GM23338 (cell line): Measurements from ENCODE around the gene TMEM236. TPM values are rescaled to one million over a fixed set of nuclear protein-coding genes. Genes with fewer than 3 reads are reported as not detected.

Experiments used
- ATAC-seq: fragments of 200-7000 bp; cut with Tn5 transposase; 3 replicates; pipeline ENCODE4 v1.9.1; 2020
- DNase-seq: peaks from one replicate; pipeline ENCODE4 v3.0.0-alpha.2; 2015; ENCODE audit warnings: low spot score
- H2AFZ ChIP-seq: fragments of 200-600 bp; sonication (generic); 2 replicates; pipeline ENCODE4 v1.8.0; 2016; ENCODE audit warnings: antibody characterized with exemption, mild to moderate bottlenecking, moderate library complexity
- H3F3A ChIP-seq: fragments of 200-600 bp; sonication (generic); replicated peaks from 2 replicates; pipeline ENCODE4 v1.8.0; 2017; ENCODE audit warnings: antibody characterized with exemption, mixed run types, low read depth
- H3K27ac ChIP-seq: fragments of 200-600 bp; sonication (generic); 2 replicates; pipeline ENCODE4 v1.6.1; 2016; ENCODE audit warnings: low read depth
- H3K27me3 ChIP-seq: fragments of 200-600 bp; sonication (generic); 2 replicates; pipeline ENCODE4 v1.8.0; 2016; ENCODE audit warnings: mild to moderate bottlenecking, mixed run types, moderate library complexity; ENCODE audit not compliant: insufficient read depth
- H3K36me3 ChIP-seq: fragments of 200-600 bp; sonication (generic); 2 replicates; pipeline ENCODE4 v1.8.0; 2016; ENCODE audit warnings: mild to moderate bottlenecking; ENCODE audit not compliant: insufficient read depth
- H3K4me1 ChIP-seq: fragments of 200-600 bp; sonication (generic); 2 replicates; pipeline ENCODE4 v1.8.0; 2016; ENCODE audit warnings: mild to moderate bottlenecking, moderate library complexity; ENCODE audit not compliant: insufficient read depth
- H3K4me2 ChIP-seq: fragments of 200-600 bp; sonication (generic); 2 replicates; pipeline ENCODE4 v1.7.1; 2017; ENCODE audit warnings: mixed run types
- H3K4me3 ChIP-seq: fragments of 200-600 bp; sonication (generic); 2 replicates; pipeline ENCODE4 v1.6.1; 2016; ENCODE audit warnings: mixed run types
- H3K79me2 ChIP-seq: fragments of 200-600 bp; sonication (generic); replicated peaks from 2 replicates; pipeline ENCODE4 v1.8.0; 2017; ENCODE audit warnings: mild to moderate bottlenecking; ENCODE audit not compliant: insufficient read depth
- H3K9me2 ChIP-seq: fragments of 200-600 bp; sonication (generic); 2 replicates; pipeline ENCODE4 v1.8.0; 2017; ENCODE audit not compliant: insufficient read depth
- H4K20me1 ChIP-seq: fragments of 200-600 bp; sonication (generic); replicated peaks from 2 replicates; pipeline ENCODE4 v1.8.0; 2017; ENCODE audit warnings: mild to moderate bottlenecking; ENCODE audit not compliant: insufficient read depth
- H3K27ac Mint-ChIP-seq: 2 replicates; pipeline ENCODE4 v1.8.0; 2020; ENCODE audit warnings: inconsistent platforms, mild to moderate bottlenecking, moderate library complexity, mixed read lengths
- H3K27me3 Mint-ChIP-seq: 3 replicates; pipeline ENCODE4 v1.8.0; 2022; ENCODE audit warnings: low read depth, mild to moderate bottlenecking, moderate library complexity, mixed read lengths, inconsistent platforms; ENCODE audit not compliant: insufficient read depth, poor library complexity
- H3K36me3 Mint-ChIP-seq: 3 replicates; pipeline ENCODE4 v1.8.0; 2021; ENCODE audit warnings: low read depth, mild to moderate bottlenecking, inconsistent platforms, moderate library complexity, mixed read lengths
- H3K4me1 Mint-ChIP-seq: 3 replicates; pipeline ENCODE4 v1.8.0; 2020; ENCODE audit warnings: mild to moderate bottlenecking, inconsistent platforms, mixed read lengths
- H3K4me3 Mint-ChIP-seq: 3 replicates; pipeline ENCODE4 v1.8.0; 2021; ENCODE audit warnings: moderate library complexity, mild to moderate bottlenecking, inconsistent platforms, mixed read lengths
- H3K9me3 Mint-ChIP-seq: 3 replicates; pipeline ENCODE4 v1.8.0; 2020; ENCODE audit warnings: moderate library complexity, mild to moderate bottlenecking, inconsistent platforms, mixed read lengths
- CREB1 ChIP-seq: fragments of 250-450 bp; sonication (Bioruptor Pico); IDR thresholded peaks from 2 replicates; pipeline ENCODE4 v1.5.0; 2020; ENCODE audit warnings: low read depth, mild to moderate bottlenecking, moderate library complexity
- EZH2phosphoT487 ChIP-seq: fragments of 200-600 bp; sonication (generic); IDR thresholded peaks from one replicate; pipeline ENCODE4 v1.8.1; 2018; ENCODE audit warnings: antibody characterized with exemption; ENCODE audit not compliant: unreplicated experiment
- NANOG ChIP-seq: IDR thresholded peaks from 2 replicates; pipeline ENCODE4 v1.6.1; 2016; ENCODE audit warnings: antibody characterized with exemption, borderline replicate concordance
- POLR2AphosphoS5 ChIP-seq: IDR thresholded peaks from 2 replicates; pipeline ENCODE4 v1.6.1; 2016; ENCODE audit warnings: antibody characterized with exemption, low read depth
- STAT1 ChIP-seq: IDR thresholded peaks from one replicate; pipeline ENCODE4 v1.6.1; 2016; ENCODE audit warnings: antibody characterized with exemption; ENCODE audit not compliant: unreplicated experiment
- ZNF331 ChIP-seq: fragments of 250-450 bp; sonication (Bioruptor Pico); IDR thresholded peaks from 2 replicates; pipeline ENCODE4 v1.5.0; 2020; ENCODE audit warnings: low read depth, mild to moderate bottlenecking, moderate library complexity
- polyA plus RNA-seq: library from polyadenylated mRNA; unstranded; fragments of >200 nt; fragmentation: Nextera tagmentation; extraction: Ambion mirVana; gene quantifications from 2 replicates; pipeline ENCODE4 v1.2.1, GENCODE V29; 2016
- total RNA-seq: library from RNA; depleted of rRNA; stranded (reverse); fragments of >200 nt; shearing (Covaris generic); gene quantifications from 2 replicates; pipeline ENCODE4 v1.2.3, GENCODE V29; 2014
- TF ChIP-seq, protein P1 (sequence below): IDR thresholded peaks from 2 replicates; pipeline ENCODE4 v1.6.1; 2016; ENCODE audit warnings: antibody characterized with exemption
- TF ChIP-seq, protein P2 (sequence below), 2 experiments: fragments of 200-600 bp in 1 of 2; sonication (generic) in 1 of 2; conservative IDR thresholded peaks; 2 replicates each; pipeline versions ENCODE4 v1.5.1 to v1.6.1; 2016 to 2017; ENCODE audit warnings: antibody characterized with exemption in 2 of 2, low read depth in 2 of 2, mild to moderate bottlenecking in 2 of 2, moderate library complexity in 1 of 2
- TF ChIP-seq, protein P3 (sequence below): IDR thresholded peaks from one replicate; pipeline ENCODE4 v1.6.1; 2018; ENCODE audit warnings: antibody characterized with exemption; ENCODE audit not compliant: unreplicated experiment

Gene TMEM236
- total and polyA plus RNA-seq, 2 experiments from 2014 or later, result 0.03 TPM

DNA sequence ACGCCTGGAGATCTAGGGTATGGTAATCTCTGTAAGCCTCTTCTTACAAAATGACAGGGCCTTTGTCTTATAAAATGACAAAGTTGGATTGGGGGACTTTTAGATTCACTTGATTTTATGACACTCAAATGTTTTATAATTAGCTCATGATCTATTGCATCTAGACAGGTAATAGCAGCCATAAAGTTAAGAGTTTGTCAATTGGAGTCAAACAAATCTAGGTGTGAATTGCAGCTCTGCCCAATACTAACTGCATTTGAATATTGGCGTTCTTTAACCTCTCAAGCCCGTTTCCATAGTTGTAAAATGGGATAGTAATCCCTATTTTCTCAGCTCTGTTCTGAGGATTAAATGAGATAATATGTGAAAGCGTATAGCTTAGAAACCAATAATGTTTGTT, 43.1 kb downstream of the TMEM236 start:
- H3K27ac ChIP-seq, result no peak overlapping the region
- Mint-ChIP-seq H3K9me3 (peaks cover 13% of the 10 kb centered on the region), H3K27ac (no peak overlapping the region), H3K4me3 (no peak overlapping the region), H3K27me3 (no peaks in the 10 kb centered on the region), H3K4me1 (no peaks in the 10 kb centered on the region), H3K36me3 (peaks cover 10% of the 10 kb centered on the region; the same call in 2 of the 3 replicates)
- H3K9me2 ChIP-seq, result no peaks in the 10 kb centered on the region
- no peaks in the 10 kb centered on the region for H3K79me2 ChIP-seq
- no peak overlapping the region for H3K4me3 ChIP-seq
- no peak overlapping the region for H2AFZ ChIP-seq
- no peak for DNase-seq
- H3K36me3 ChIP-seq, result no peaks in the 10 kb centered on the region
- no peaks in the 10 kb centered on the region for H3F3A ChIP-seq
- H4K20me1 ChIP-seq, result no peaks in the 10 kb centered on the region
- H3K27me3 ChIP-seq, result no peaks in the 10 kb centered on the region
- no peak for TF ChIP-seq CREB1 (CRISPR knock-in tag)
- TF ChIP-seq STAT1, result no peak
- no peak for ATAC-seq
- no peak overlapping the region for H3K4me2 ChIP-seq
- H3K4me1 ChIP-seq, result no peaks in the 10 kb centered on the region

DNA sequence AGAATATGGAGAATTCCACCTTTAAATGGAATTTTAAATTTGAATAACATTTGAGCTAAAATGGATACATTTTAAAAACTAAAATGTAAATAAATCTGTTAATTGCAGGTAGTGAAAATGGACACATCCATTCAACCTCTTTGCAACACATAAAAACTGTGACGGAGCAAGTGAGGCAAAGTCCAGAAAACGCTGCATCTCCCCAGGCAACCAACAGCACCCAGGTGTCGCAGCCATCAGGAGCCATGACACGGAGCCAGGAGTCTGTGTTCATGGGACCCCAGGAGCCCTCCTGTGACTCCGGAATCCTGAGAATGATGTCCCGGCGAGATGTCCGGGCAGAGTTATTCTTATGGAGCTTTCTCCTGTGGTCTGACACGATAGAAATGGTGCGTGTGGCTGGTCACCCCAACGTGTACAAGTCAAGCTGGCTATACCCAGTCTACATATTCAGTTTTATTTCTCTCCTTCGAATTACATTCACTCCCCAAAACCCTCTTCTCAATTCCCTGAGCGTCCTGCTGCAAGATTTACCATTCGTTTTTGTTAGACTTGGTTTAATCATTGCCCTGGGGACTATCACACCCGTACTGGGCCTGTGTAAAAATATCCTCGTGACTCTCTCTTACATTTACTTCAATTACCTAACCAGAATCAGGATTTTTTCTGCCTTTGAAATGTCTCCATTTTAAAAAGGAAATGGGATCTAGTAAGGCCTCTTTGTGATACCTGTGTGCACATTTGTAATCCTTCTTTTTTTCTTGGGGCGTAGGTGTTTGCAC, 44.0 kb downstream of the TMEM236 start:
- H4K20me1 ChIP-seq, result no peaks in the 10 kb centered on the region
- no peak overlapping the region for H2AFZ ChIP-seq
- Mint-ChIP-seq H3K9me3 (peaks cover 13% of the 10 kb centered on the region), H3K27ac (no peak overlapping the region), H3K27me3 (no peaks in the 10 kb centered on the region), H3K36me3 (peaks cover 10% of the 10 kb centered on the region; the same call in 2 of the 3 replicates), H3K4me3 (no peak overlapping the region), H3K4me1 (no peaks in the 10 kb centered on the region)
- ATAC-seq (no peak), DNase-seq (no peak)
- no peak overlapping the region for H3K4me3 ChIP-seq
- H3K27me3 ChIP-seq, result no peaks in the 10 kb centered on the region
- TF ChIP-seq CREB1 (CRISPR knock-in tag) (no peak), EZH2phosphoT487 (no peak), ZNF331 (CRISPR knock-in tag) (no peak), POLR2AphosphoS5 (no peak), NANOG (no peak)
- TF ChIP-seq, protein P1, sequence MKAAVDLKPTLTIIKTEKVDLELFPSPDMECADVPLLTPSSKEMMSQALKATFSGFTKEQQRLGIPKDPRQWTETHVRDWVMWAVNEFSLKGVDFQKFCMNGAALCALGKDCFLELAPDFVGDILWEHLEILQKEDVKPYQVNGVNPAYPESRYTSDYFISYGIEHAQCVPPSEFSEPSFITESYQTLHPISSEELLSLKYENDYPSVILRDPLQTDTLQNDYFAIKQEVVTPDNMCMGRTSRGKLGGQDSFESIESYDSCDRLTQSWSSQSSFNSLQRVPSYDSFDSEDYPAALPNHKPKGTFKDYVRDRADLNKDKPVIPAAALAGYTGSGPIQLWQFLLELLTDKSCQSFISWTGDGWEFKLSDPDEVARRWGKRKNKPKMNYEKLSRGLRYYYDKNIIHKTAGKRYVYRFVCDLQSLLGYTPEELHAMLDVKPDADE, result no peak
- TF ChIP-seq, protein P2, sequence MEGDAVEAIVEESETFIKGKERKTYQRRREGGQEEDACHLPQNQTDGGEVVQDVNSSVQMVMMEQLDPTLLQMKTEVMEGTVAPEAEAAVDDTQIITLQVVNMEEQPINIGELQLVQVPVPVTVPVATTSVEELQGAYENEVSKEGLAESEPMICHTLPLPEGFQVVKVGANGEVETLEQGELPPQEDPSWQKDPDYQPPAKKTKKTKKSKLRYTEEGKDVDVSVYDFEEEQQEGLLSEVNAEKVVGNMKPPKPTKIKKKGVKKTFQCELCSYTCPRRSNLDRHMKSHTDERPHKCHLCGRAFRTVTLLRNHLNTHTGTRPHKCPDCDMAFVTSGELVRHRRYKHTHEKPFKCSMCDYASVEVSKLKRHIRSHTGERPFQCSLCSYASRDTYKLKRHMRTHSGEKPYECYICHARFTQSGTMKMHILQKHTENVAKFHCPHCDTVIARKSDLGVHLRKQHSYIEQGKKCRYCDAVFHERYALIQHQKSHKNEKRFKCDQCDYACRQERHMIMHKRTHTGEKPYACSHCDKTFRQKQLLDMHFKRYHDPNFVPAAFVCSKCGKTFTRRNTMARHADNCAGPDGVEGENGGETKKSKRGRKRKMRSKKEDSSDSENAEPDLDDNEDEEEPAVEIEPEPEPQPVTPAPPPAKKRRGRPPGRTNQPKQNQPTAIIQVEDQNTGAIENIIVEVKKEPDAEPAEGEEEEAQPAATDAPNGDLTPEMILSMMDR (conservative IDR thresholded peaks at IDR 0.05; ENCODE audit: low read depth in 2 of 2), result no peak
- TF ChIP-seq, protein P3, sequence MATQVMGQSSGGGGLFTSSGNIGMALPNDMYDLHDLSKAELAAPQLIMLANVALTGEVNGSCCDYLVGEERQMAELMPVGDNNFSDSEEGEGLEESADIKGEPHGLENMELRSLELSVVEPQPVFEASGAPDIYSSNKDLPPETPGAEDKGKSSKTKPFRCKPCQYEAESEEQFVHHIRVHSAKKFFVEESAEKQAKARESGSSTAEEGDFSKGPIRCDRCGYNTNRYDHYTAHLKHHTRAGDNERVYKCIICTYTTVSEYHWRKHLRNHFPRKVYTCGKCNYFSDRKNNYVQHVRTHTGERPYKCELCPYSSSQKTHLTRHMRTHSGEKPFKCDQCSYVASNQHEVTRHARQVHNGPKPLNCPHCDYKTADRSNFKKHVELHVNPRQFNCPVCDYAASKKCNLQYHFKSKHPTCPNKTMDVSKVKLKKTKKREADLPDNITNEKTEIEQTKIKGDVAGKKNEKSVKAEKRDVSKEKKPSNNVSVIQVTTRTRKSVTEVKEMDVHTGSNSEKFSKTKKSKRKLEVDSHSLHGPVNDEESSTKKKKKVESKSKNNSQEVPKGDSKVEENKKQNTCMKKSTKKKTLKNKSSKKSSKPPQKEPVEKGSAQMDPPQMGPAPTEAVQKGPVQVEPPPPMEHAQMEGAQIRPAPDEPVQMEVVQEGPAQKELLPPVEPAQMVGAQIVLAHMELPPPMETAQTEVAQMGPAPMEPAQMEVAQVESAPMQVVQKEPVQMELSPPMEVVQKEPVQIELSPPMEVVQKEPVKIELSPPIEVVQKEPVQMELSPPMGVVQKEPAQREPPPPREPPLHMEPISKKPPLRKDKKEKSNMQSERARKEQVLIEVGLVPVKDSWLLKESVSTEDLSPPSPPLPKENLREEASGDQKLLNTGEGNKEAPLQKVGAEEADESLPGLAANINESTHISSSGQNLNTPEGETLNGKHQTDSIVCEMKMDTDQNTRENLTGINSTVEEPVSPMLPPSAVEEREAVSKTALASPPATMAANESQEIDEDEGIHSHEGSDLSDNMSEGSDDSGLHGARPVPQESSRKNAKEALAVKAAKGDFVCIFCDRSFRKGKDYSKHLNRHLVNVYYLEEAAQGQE, result no peak
- no peaks in the 10 kb centered on the region for H3K4me1 ChIP-seq
- no peaks in the 10 kb centered on the region for H3F3A ChIP-seq
- no peak overlapping the region for H3K27ac ChIP-seq
- H3K36me3 ChIP-seq, result no peaks in the 10 kb centered on the region
- no peaks in the 10 kb centered on the region for H3K9me2 ChIP-seq
- H3K79me2 ChIP-seq, result no peaks in the 10 kb centered on the region
- no peak overlapping the region for H3K4me2 ChIP-seq
